SU-DHL-6 (cell line): Measurements from ENCODE around the gene RAB11FIP3.

ENCODE experiments used
- EZH2phosphoT487 ChIP-seq: fragments of 200-600 bp; sonication (generic), shearing (Covaris generic); conservative IDR thresholded peaks from 2 replicates; pipeline ENCODE4 v1.6.1; 2018; ENCODE audit warnings: mild to moderate bottlenecking, antibody characterized with exemption, low read length, moderate library complexity, mixed read lengths
- TF ChIP-seq, protein P1 (sequence below): fragments of 200-600 bp; sonication (generic); IDR thresholded peaks from one replicate; pipeline ENCODE4 v1.5.1; 2017; ENCODE audit warnings: antibody characterized with exemption, mild to moderate bottlenecking, low read length, moderate library complexity; ENCODE audit not compliant: insufficient read depth, poor library complexity, severe bottlenecking

DNA sequence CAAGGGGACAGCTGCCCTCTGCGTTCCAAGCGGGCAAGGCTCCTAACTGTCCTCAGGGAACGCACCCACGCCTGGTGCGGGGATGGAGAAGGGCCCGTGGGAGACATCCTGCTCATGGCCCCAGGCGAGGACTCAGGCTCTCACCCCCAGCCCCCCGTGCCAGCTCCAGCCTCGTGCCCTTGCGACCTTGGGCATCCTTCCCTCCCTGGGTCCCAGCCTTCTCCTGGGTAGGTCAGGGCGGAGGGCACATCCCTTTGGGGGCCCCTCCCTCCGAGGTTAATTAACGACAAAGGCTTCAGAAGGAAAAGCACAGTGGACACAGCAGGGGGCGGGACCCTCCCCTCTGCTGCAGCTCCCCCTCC is 46.6 kb upstream of the RAB11FIP3 start:
- TF ChIP-seq, protein P1, sequence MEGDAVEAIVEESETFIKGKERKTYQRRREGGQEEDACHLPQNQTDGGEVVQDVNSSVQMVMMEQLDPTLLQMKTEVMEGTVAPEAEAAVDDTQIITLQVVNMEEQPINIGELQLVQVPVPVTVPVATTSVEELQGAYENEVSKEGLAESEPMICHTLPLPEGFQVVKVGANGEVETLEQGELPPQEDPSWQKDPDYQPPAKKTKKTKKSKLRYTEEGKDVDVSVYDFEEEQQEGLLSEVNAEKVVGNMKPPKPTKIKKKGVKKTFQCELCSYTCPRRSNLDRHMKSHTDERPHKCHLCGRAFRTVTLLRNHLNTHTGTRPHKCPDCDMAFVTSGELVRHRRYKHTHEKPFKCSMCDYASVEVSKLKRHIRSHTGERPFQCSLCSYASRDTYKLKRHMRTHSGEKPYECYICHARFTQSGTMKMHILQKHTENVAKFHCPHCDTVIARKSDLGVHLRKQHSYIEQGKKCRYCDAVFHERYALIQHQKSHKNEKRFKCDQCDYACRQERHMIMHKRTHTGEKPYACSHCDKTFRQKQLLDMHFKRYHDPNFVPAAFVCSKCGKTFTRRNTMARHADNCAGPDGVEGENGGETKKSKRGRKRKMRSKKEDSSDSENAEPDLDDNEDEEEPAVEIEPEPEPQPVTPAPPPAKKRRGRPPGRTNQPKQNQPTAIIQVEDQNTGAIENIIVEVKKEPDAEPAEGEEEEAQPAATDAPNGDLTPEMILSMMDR, result no peak
- no peak for TF ChIP-seq EZH2phosphoT487
